Measurements from ENCODE around the gene SOS1.
"Not testable (repeated sequence)": the region's sequence is repeated elsewhere in the genome, so short reads cannot be mapped to it uniquely, and the experiment has no call there.

Gene SOS1

GRCh38 chr2:39156107-39156506, 35.3 kb upstream of the SOS1 start:
- Mint-ChIP-seq H3K27me3 (ENCODE audit: low read depth) (no peaks in the 10 kb centered on the region), H3K36me3 (ENCODE audit: low read depth) (no peaks in the 10 kb centered on the region)
- no peak for TF ChIP-seq CTCF (IDR thresholded peaks at IDR 0.05; ENCODE audit: unreplicated experiment in 3 of 3)

GRCh38 chr2:39155573-39155972, 34.7 kb upstream of the SOS1 start:
- H3K4me1 Mint-ChIP-seq; H3K9me3 Mint-ChIP-seq; H3K4me3 Mint-ChIP-seq; H3K27me3 Mint-ChIP-seq (ENCODE audit: low read depth); H3K36me3 Mint-ChIP-seq (ENCODE audit: low read depth): not testable (repeated sequence)
- H3K27ac Mint-ChIP-seq, result peak overlapping the region in 1 of 3 experiments; percentile 76

More at GRCh38 chr2:39156107-39156506, 35.3 kb upstream of the SOS1 start:
- H3K27ac Mint-ChIP-seq, result peak overlapping the region in 2 of 3 experiments; percentile 73 to 76
- H3K4me1 Mint-ChIP-seq, result peaks cover 10% of the 10 kb centered on the region
- no peaks in the 10 kb centered on the region for H3K9me3 Mint-ChIP-seq
- no peak overlapping the region for H3K4me3 Mint-ChIP-seq

GRCh38 chr2:39154944-39155343, 34.1 kb upstream of the SOS1 start:
- no peak overlapping the region for H3K4me3 Mint-ChIP-seq
- no peak overlapping the region for H3K27ac Mint-ChIP-seq
- no peaks in the 10 kb centered on the region for H3K27me3 Mint-ChIP-seq (ENCODE audit: low read depth)
- peaks cover 1% of the 10 kb centered on the region for H3K4me1 Mint-ChIP-seq
- H3K36me3 Mint-ChIP-seq (ENCODE audit: low read depth), result no peaks in the 10 kb centered on the region
- no peak for TF ChIP-seq CTCF (IDR thresholded peaks at IDR 0.05; ENCODE audit: unreplicated experiment in 3 of 3)
- no peaks in the 10 kb centered on the region for H3K9me3 Mint-ChIP-seq

GRCh38 chr2:39153312-39153711, 32.5 kb upstream of the SOS1 start:
- no peak overlapping the region for H3K4me3 Mint-ChIP-seq
- TF ChIP-seq CTCF (IDR thresholded peaks at IDR 0.05; ENCODE audit: unreplicated experiment in 3 of 3), result no peak
- H3K36me3 Mint-ChIP-seq (ENCODE audit: low read depth), result no peaks in the 10 kb centered on the region
- no peak overlapping the region for H3K27ac Mint-ChIP-seq
- H3K4me1 Mint-ChIP-seq, result no peaks in the 10 kb centered on the region
- no peaks in the 10 kb centered on the region for H3K9me3 Mint-ChIP-seq
- no peaks in the 10 kb centered on the region for H3K27me3 Mint-ChIP-seq (ENCODE audit: low read depth)

GRCh38 chr2:39152504-39152903, 31.7 kb upstream of the SOS1 start:
- no peak for TF ChIP-seq CTCF (IDR thresholded peaks at IDR 0.05; ENCODE audit: unreplicated experiment in 3 of 3)
- Mint-ChIP-seq H3K27ac (no peak overlapping the region), H3K4me1 (no peaks in the 10 kb centered on the region), H3K9me3 (no peaks in the 10 kb centered on the region), H3K36me3 (ENCODE audit: low read depth) (no peaks in the 10 kb centered on the region), H3K4me3 (no peak overlapping the region), H3K27me3 (ENCODE audit: low read depth) (no peaks in the 10 kb centered on the region)

GRCh38 chr2:39150890-39151497, 30.1 kb upstream of the SOS1 start:
- no peak for TF ChIP-seq CTCF (IDR thresholded peaks at IDR 0.05; ENCODE audit: unreplicated experiment in 3 of 3)
- Mint-ChIP-seq H3K36me3 (ENCODE audit: low read depth) (no peaks in the 10 kb centered on the region), H3K9me3 (no peaks in the 10 kb centered on the region), H3K4me3 (no peak overlapping the region), H3K4me1 (no peaks in the 10 kb centered on the region), H3K27ac (no peak overlapping the region), H3K27me3 (ENCODE audit: low read depth) (no peaks in the 10 kb centered on the region)
